Tibial nerve (tissue), 4 donors: Measurements from ENCODE around the gene LIN7A. TPM values are rescaled to one million over a fixed set of nuclear protein-coding genes. Genes with fewer than 3 reads are reported as not detected.

ENCODE experiments used
- DNase-seq, 2 donors: peaks; one replicate each; pipeline ENCODE4 v3.0.0-alpha.2; 2019; ENCODE audit warnings: low spot score in 2 of 2
- H3K27ac ChIP-seq, 4 donors: fragments of 200-600 bp; sonication (generic) in 3 of 4; one replicate each; pipeline ENCODE4 v1.5.1; 2017 to 2019; ENCODE audit warnings: mild to moderate bottlenecking in 1 of 4
- H3K27me3 ChIP-seq, 2 donors: fragments of 200-600 bp; sonication (generic) in 1 of 2; one replicate each; pipeline versions ENCODE4 v1.5.1 to v1.6.0; 2017 to 2019
- H3K36me3 ChIP-seq, 3 donors: fragments of 200-600 bp; sonication (generic); one replicate each; pipeline ENCODE4 v1.5.1; 2018 to 2019
- H3K4me1 ChIP-seq, 4 donors: fragments of 200-600 bp; sonication (generic) in 3 of 4; one replicate each; pipeline ENCODE4 v1.5.1; 2017 to 2019
- H3K4me3 ChIP-seq, 4 donors: fragments of 200-600 bp; sonication (generic) in 3 of 4; one replicate each; pipeline ENCODE4 v1.5.1; 2017 to 2019; ENCODE audit warnings: mild to moderate bottlenecking in 1 of 4, moderate library complexity in 1 of 4
- H3K9me3 ChIP-seq, 4 donors: fragments of 200-600 bp; sonication (generic) in 3 of 4; one replicate each; pipeline ENCODE4 v1.5.1; 2017 to 2019
- CTCF ChIP-seq, 5 experiments: fragments of 200-600 bp in 3 of 5; fragments of 450-650 bp in 2 of 5; sonication (generic) in 3 of 5; IDR thresholded peaks; one replicate each; pipeline ENCODE4 v1.5.1; 2016 to 2019; ENCODE audit warnings: antibody characterized with exemption in 5 of 5, mild to moderate bottlenecking in 3 of 5, moderate library complexity in 2 of 5
- EP300 ChIP-seq, 2 donors: sonication (generic); formaldehyde crosslinking; IDR thresholded peaks; one replicate each; pipeline ENCODE4 v1.6.1; 2017; ENCODE audit warnings: antibody characterized with exemption in 2 of 2, mild to moderate bottlenecking in 1 of 2
- POLR2A ChIP-seq, 2 donors: fragments of 450-650 bp; IDR thresholded peaks; one replicate each; pipeline ENCODE4 v1.6.1; 2017; ENCODE audit warnings: antibody characterized with exemption in 2 of 2, mild to moderate bottlenecking in 2 of 2, moderate library complexity in 2 of 2
- WGBS, 2 donors: methylation state at CpG; one replicate each; pipeline ENCODE4 v1.1.5; 2018; 5-methylcytosine and 5-hydroxymethylcytosine counted together
- total RNA-seq, 4 donors: library from RNA; depleted of rRNA; stranded (reverse); fragments of >200 nt; gene quantifications; one replicate each; pipeline ENCODE4 v1.1.0, GENCODE V29; 2016

LIN7A gene
- total RNA-seq, 4 donors from 2014 or later: 6.5 to 16.8 (median 7.9) TPM

GRCh38 chr12:80838024-80838658 is 99.6 kb downstream of the LIN7A start:
- H3K4me1 ChIP-seq: peaks cover 0 to 22% (median 0%) of the 10 kb centered on the region in 4 donors
- DNase-seq: no peak
- no peak overlapping the region for H3K4me3 ChIP-seq
- no peaks in the 10 kb centered on the region for H3K36me3 ChIP-seq
- H3K27me3 ChIP-seq: no peaks in the 10 kb centered on the region
- 50 to 63% methylated on average over 4 of the region's 4 CpGs for WGBS, 2 donors
- no peak for TF ChIP-seq CTCF (IDR thresholded peaks at IDR 0.05)
- no peak for TF ChIP-seq EP300 (IDR thresholded peaks at IDR 0.05)
- no peak for TF ChIP-seq POLR2A (IDR thresholded peaks at IDR 0.05)
- H3K9me3 ChIP-seq: no peaks in the 10 kb centered on the region
- H3K27ac ChIP-seq: no peak overlapping the region

- Histone ChIP-seq H3K27me3 (no peaks in the 10 kb centered on the region), H3K9me3 (no peaks in the 10 kb centered on the region), H3K36me3 (no peaks in the 10 kb centered on the region), H3K4me3 (no peak overlapping the region), H3K27ac (no peak overlapping the region), H3K4me1 (peaks cover 0 to 22% (median 0%) of the 10 kb centered on the region in 4 donors)
- peak in 1 of 2 donors; percentile 21 for DNase-seq
- TF ChIP-seq CTCF (IDR thresholded peaks at IDR 0.05) (peak; percentile 45 to 74 (median 62)), POLR2A (IDR thresholded peaks at IDR 0.05) (no peak)
- WGBS, 2 donors: 33 to 35% methylated on average over 5 of the region's 5 CpGs
These were observed 100.3 kb downstream of the LIN7A start for GRCh38 chr12:80837342-80837978.

GRCh38 chr12:80834724-80835123 is 103.0 kb downstream of the LIN7A start:
- H3K27ac ChIP-seq: no peak overlapping the region
- H3K9me3 ChIP-seq: no peaks in the 10 kb centered on the region
- no peak overlapping the region for H3K4me3 ChIP-seq
- H3K27me3 ChIP-seq: no peaks in the 10 kb centered on the region
- DNase-seq: no peak
- peaks cover 0 to 24% (median 0%) of the 10 kb centered on the region in 4 donors for H3K4me1 ChIP-seq
- TF ChIP-seq CTCF (IDR thresholded peaks at IDR 0.05) (no peak), POLR2A (IDR thresholded peaks at IDR 0.05) (no peak), EP300 (IDR thresholded peaks at IDR 0.05) (no peak)
- no peaks in the 10 kb centered on the region for H3K36me3 ChIP-seq
- 0 to 40% methylated on average over 1 of the region's 1 CpG for WGBS, 2 donors

GRCh38 chr12:80830533-80831088 is 107.1 kb downstream of the LIN7A start:
- H3K4me3 ChIP-seq: no peak overlapping the region
- H3K27ac ChIP-seq: no peak overlapping the region
- H3K27me3 ChIP-seq: no peaks in the 10 kb centered on the region
- H3K9me3 ChIP-seq: no peaks in the 10 kb centered on the region
- no peak for TF ChIP-seq EP300 (IDR thresholded peaks at IDR 0.05)
- TF ChIP-seq POLR2A (IDR thresholded peaks at IDR 0.05): no peak
- TF ChIP-seq CTCF (IDR thresholded peaks at IDR 0.05): no peak
- no peaks in the 10 kb centered on the region for H3K36me3 ChIP-seq
- H3K4me1 ChIP-seq: peaks cover 0 to 7% (median 0%) of the 10 kb centered on the region in 4 donors
- DNase-seq: no peak
- WGBS, 2 donors: 90 to 97% methylated on average over 4 of the region's 4 CpGs

GRCh38 chr12:80829767-80830166 is 108.0 kb downstream of the LIN7A start:
- WGBS, 2 donors: 63 to 64% methylated on average over 2 of the region's 2 CpGs
- DNase-seq: no peak
- no peaks in the 10 kb centered on the region for H3K9me3 ChIP-seq

More at GRCh38 chr12:80829767-80830166, 108.0 kb downstream of the LIN7A start:
- H3K27me3 ChIP-seq: no peaks in the 10 kb centered on the region
- no peak overlapping the region for H3K27ac ChIP-seq
- no peak overlapping the region for H3K4me3 ChIP-seq
- peaks cover 0 to 7% (median 0%) of the 10 kb centered on the region in 4 donors for H3K4me1 ChIP-seq
- no peak for TF ChIP-seq EP300 (IDR thresholded peaks at IDR 0.05)
- H3K36me3 ChIP-seq: no peaks in the 10 kb centered on the region
